Measurements from ENCODE around the gene ARHGAP27. TPM values are rescaled to one million over a fixed set of nuclear protein-coding genes. Genes with fewer than 3 reads are reported as not detected.
A peak's percentile ranks its signal among the peaks of the same experiment; 100 is the strongest.

ARHGAP27 gene
- total RNA-seq, 1 experiment from 2014 or later = 39.2 TPM

DNA sequence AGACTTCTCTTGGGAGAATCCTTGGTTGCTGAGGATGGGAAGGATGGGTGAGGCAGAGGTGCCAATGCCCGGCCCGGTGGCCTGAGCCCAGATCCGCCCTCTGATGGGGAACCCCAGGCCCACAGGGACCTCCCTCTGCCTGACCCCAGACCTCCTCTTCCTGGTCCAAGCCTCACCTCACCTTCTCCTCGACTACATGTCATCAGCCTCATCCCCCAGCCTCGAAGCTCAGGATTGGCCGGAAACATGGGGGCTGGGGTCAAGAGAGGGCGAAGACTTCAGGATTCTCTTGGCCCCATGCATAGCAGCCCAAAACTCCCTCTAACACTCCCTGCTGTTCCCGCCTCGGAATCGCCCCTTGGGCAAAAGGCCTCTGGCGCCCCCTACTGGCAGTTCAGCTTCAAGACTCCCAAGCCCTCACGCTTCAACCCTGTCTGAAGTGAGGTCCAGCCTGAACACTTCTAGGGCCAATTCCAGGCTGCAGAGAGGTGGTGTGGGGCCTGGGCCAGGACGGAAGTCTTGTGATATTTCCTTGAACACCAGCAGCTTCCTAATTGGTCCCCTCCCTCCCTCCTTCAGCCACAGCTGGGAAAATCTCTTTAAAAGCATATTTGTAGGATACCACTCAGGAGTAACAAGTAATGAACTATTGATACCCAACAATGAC, 47.2 kb downstream of the ARHGAP27 start:
- H3K27ac ChIP-seq (ENCODE audit: low read length) = peak overlapping the region; percentile 86
- DNase-seq (ENCODE audit: low read depth, low spot score) (peak; percentile 59), ATAC-seq (peak; percentile 96)
- no peak overlapping the region for H3K4me3 ChIP-seq (ENCODE audit: low read depth in 2 of 2, low read length in 2 of 2)
- intact Hi-C loops (cut with micrococcal nuclease; ENCODE audit: unreplicated experiment) = loop anchor here (5.0 kb wide), 1 partner anchor 108 kb away; no protein-coding TSS in a partner anchor
- ChIA-PET CTCF (interaction anchor here (0.9 to 1.8 kb wide), 2 partner anchors 108 to 151 kb away, joined by 3 to 5 read pairs; no protein-coding TSS in a partner anchor), POLR2A (interaction anchor here (0.9 kb wide), 1 partner anchor 66 kb away, joined by 3 read pairs; no protein-coding TSS in a partner anchor)
- H3K4me1 ChIP-seq (ENCODE audit: control insufficient read depth, insufficient read depth, low read length) = peaks cover 41% of the 10 kb centered on the region
- no peaks in the 10 kb centered on the region for H3K36me3 ChIP-seq (ENCODE audit: control insufficient read depth, insufficient read depth, low read length)
- TF ChIP-seq POLR2AphosphoS5 (IDR thresholded peaks at IDR 0.05; ENCODE audit: low read depth, low read length) (0 out of 2 replicates have a peak, but pooled peaks have one; percentile 29), TCF7L2 (IDR thresholded peaks at IDR 0.05; ENCODE audit: low read depth, low read length) (no peak), SIN3A (IDR thresholded peaks at IDR 0.05; ENCODE audit: borderline replicate concordance, insufficient read depth, low read depth, low read length) (no peak)
- TF ChIP-seq, protein P1, sequence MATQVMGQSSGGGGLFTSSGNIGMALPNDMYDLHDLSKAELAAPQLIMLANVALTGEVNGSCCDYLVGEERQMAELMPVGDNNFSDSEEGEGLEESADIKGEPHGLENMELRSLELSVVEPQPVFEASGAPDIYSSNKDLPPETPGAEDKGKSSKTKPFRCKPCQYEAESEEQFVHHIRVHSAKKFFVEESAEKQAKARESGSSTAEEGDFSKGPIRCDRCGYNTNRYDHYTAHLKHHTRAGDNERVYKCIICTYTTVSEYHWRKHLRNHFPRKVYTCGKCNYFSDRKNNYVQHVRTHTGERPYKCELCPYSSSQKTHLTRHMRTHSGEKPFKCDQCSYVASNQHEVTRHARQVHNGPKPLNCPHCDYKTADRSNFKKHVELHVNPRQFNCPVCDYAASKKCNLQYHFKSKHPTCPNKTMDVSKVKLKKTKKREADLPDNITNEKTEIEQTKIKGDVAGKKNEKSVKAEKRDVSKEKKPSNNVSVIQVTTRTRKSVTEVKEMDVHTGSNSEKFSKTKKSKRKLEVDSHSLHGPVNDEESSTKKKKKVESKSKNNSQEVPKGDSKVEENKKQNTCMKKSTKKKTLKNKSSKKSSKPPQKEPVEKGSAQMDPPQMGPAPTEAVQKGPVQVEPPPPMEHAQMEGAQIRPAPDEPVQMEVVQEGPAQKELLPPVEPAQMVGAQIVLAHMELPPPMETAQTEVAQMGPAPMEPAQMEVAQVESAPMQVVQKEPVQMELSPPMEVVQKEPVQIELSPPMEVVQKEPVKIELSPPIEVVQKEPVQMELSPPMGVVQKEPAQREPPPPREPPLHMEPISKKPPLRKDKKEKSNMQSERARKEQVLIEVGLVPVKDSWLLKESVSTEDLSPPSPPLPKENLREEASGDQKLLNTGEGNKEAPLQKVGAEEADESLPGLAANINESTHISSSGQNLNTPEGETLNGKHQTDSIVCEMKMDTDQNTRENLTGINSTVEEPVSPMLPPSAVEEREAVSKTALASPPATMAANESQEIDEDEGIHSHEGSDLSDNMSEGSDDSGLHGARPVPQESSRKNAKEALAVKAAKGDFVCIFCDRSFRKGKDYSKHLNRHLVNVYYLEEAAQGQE (IDR thresholded peaks at IDR 0.05; ENCODE audit: insufficient read depth in 1 of 2, low read depth in 2 of 2, low read length in 1 of 2) = no peak
- TF ChIP-seq, protein P2, sequence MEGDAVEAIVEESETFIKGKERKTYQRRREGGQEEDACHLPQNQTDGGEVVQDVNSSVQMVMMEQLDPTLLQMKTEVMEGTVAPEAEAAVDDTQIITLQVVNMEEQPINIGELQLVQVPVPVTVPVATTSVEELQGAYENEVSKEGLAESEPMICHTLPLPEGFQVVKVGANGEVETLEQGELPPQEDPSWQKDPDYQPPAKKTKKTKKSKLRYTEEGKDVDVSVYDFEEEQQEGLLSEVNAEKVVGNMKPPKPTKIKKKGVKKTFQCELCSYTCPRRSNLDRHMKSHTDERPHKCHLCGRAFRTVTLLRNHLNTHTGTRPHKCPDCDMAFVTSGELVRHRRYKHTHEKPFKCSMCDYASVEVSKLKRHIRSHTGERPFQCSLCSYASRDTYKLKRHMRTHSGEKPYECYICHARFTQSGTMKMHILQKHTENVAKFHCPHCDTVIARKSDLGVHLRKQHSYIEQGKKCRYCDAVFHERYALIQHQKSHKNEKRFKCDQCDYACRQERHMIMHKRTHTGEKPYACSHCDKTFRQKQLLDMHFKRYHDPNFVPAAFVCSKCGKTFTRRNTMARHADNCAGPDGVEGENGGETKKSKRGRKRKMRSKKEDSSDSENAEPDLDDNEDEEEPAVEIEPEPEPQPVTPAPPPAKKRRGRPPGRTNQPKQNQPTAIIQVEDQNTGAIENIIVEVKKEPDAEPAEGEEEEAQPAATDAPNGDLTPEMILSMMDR (IDR thresholded peaks at IDR 0.05) = peak; percentile 94
- in situ Hi-C loops (cut with HindIII; ENCODE audit: low pct_unique_long_range_greater_than_20kb, low sequenced_read_pairs) = no loop called here
- BruUV-seq (replicated peaks) = no TSS peak
- H3K9me3 ChIP-seq (ENCODE audit: control insufficient read depth, insufficient read depth, low read depth, low read length) = no peaks in the 10 kb centered on the region
- H3K27me3 ChIP-seq (ENCODE audit: control insufficient read depth, insufficient read depth, low read length) = no peaks in the 10 kb centered on the region

DNA sequence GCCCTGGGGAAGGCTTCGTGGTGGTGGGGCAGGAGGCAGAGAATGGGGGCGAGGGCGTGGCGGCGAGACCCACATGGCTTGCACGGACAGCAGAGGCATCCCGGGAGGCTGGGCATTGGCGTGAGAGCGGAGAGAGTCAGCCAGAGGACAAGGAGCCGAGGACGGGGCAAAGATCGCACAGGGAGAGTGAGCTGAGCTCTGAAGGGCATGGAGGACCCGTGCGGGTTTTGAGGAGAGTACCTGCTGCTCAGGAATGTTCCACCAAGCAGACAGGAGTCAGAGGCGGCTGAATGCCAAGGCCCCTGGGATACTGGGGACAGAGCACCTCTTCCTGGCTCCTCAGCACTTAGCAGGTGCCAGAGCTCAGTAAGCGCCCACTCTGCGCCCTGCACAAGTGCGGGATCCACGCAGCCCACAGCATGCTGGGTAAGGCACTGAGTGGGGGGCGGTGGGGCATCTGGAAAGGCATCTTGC, 47.8 kb downstream of the ARHGAP27 start:
- ATAC-seq (peak; percentile 56), DNase-seq (ENCODE audit: low read depth, low spot score) (no peak)
- H3K4me1 ChIP-seq (ENCODE audit: control insufficient read depth, insufficient read depth, low read length) = peaks cover 47% of the 10 kb centered on the region
- H3K36me3 ChIP-seq (ENCODE audit: control insufficient read depth, insufficient read depth, low read length) = no peaks in the 10 kb centered on the region
- no TSS peak for BruUV-seq (replicated peaks)
- CTCF ChIA-PET = interaction anchor here (0.9 to 1.8 kb wide), 3 partner anchors 68 to 150 kb away, joined by 3 to 5 read pairs (median 5); partner anchors contain the start of gene MAP3K14
- intact Hi-C loops (cut with micrococcal nuclease; ENCODE audit: unreplicated experiment) (loop anchor here (5.0 kb wide), 2 partner anchors 68 to 108 kb away; partner anchors contain the start of gene MAP3K14), in situ Hi-C loops (cut with HindIII; ENCODE audit: low pct_unique_long_range_greater_than_20kb, low sequenced_read_pairs) (no loop called here)
- no peaks in the 10 kb centered on the region for H3K9me3 ChIP-seq (ENCODE audit: control insufficient read depth, insufficient read depth, low read depth, low read length)
- TF ChIP-seq, protein P1 (IDR thresholded peaks at IDR 0.05; ENCODE audit: insufficient read depth in 1 of 2, low read depth in 2 of 2, low read length in 1 of 2) = no peak
- TF ChIP-seq TCF7L2 (IDR thresholded peaks at IDR 0.05; ENCODE audit: low read depth, low read length) (no peak), SIN3A (IDR thresholded peaks at IDR 0.05; ENCODE audit: borderline replicate concordance, insufficient read depth, low read depth, low read length) (no peak), POLR2AphosphoS5 (IDR thresholded peaks at IDR 0.05; ENCODE audit: low read depth, low read length) (no peak)
- TF ChIP-seq, protein P2 (IDR thresholded peaks at IDR 0.05) = no peak
- H3K4me3 ChIP-seq (ENCODE audit: low read depth in 2 of 2, low read length in 2 of 2) = no peak overlapping the region
- POLR2A ChIA-PET = interaction anchor here (0.9 kb wide), 1 partner anchor 66 kb away, joined by 3 read pairs; no protein-coding TSS in a partner anchor
- H3K27ac ChIP-seq (ENCODE audit: low read length) = peak overlapping the region; percentile 86
- no peaks in the 10 kb centered on the region for H3K27me3 ChIP-seq (ENCODE audit: control insufficient read depth, insufficient read depth, low read length)
